Loucy (cell line): ENCODE measurements around the gene PEAK1.

Experiments used
- CTCF ChIP-seq: fragments of 200-600 bp; sonication (generic); conservative IDR thresholded peaks from 2 replicates; pipeline ENCODE4 v1.5.1; 2014; ENCODE audit warnings: mild to moderate bottlenecking, antibody characterized with exemption, low read length
- EZH2phosphoT487 ChIP-seq: fragments of 200-600 bp; IDR thresholded peaks from 2 replicates; pipeline ENCODE4 v1.6.1; 2018; ENCODE audit warnings: antibody characterized with exemption, mild to moderate bottlenecking, moderate library complexity, borderline replicate concordance

GRCh38 chr15:77411619-77411976 is 8.3 kb downstream of the PEAK1 start:
- TF ChIP-seq CTCF (no peak), EZH2phosphoT487 (no peak)
